HCT116 (cell line): ENCODE data around the gene ZNF536. TPM values are rescaled to one million over a fixed set of nuclear protein-coding genes. Genes with fewer than 3 reads are reported as not detected.

ENCODE experiments used
- ATAC-seq: fragments of 200-7000 bp; cut with Tn5 transposase; 2 replicates; pipeline ENCODE4 v1.9.1; 2020; ENCODE audit warnings: mild to moderate bottlenecking, moderate library complexity
- BruUV-seq: library from RNA; stranded (reverse); fragments of 400-500 nt; replicated peaks from 2 replicates; lab custom pipeline; 2021; lab: Mats Ljungman, UMichigan
- CTCF ChIA-PET: fragments of 300-600 bp; sonication (Branson Sonifier 250); formaldehyde crosslinking; loops from one replicate; lab custom pipeline; 2021; ENCODE audit warnings: antibody characterized with exemption; lab: Charles Lee
- POLR2A ChIA-PET: fragments of 300-600, 350-600 bp; sonication (Branson Sonifier 250); formaldehyde crosslinking; loops from one replicate; lab custom pipeline; 2021; ENCODE audit warnings: antibody characterized with exemption; lab: Charles Lee
- RAD21 ChIA-PET, 2 experiments: fragments of 300-600 bp; sonication (Branson Sonifier 250); formaldehyde crosslinking; loops; one replicate each; lab custom pipeline; 2023; ENCODE audit warnings: low total read pairs in 2 of 2; ENCODE audit not compliant: uncharacterized antibody in 2 of 2, unreplicated experiment in 2 of 2, low non-redundant PET in 1 of 2; lab: Charles Lee
- DNase-seq: peaks from one replicate; pipeline ENCODE4 v3.0.0-alpha.2; 2010; ENCODE audit warnings: low read depth, low spot score
- H2AFZ ChIP-seq: fragments of 200-600 bp; shearing (Covaris generic), sonication (generic); 2 replicates; pipeline ENCODE4 v1.6.1; 2017; ENCODE audit warnings: low read depth, mixed run types, mixed read lengths, antibody characterized with exemption, low read length; ENCODE audit not compliant: poor library complexity, severe bottlenecking
- H3K27ac ChIP-seq: 2 replicates; pipeline ENCODE4 v1.5.1; 2012; ENCODE audit warnings: low read depth, low read length
- H3K27me3 ChIP-seq: fragments of 200-600 bp; sonication (generic); 2 replicates; pipeline ENCODE4 v1.6.1; 2016; ENCODE audit warnings: mixed run types, low read length, mixed read lengths; ENCODE audit not compliant: insufficient read depth
- H3K36me3 ChIP-seq, 2 experiments: fragments of 200-500 bp in 1 of 2; fragments of 200-600 bp in 1 of 2; sonication (Bioruptor generic) in 1 of 2; sonication (generic) in 1 of 2; 2 replicates each; pipeline versions ENCODE4 v1.5.1 to v1.6.1; 2014 to 2016; ENCODE audit warnings: low read length in 2 of 2, inconsistent platforms in 1 of 2, mixed read lengths in 1 of 2, mixed run types in 1 of 2; ENCODE audit not compliant: insufficient read depth in 2 of 2, control insufficient read depth in 1 of 2
- H3K4me1 ChIP-seq, 2 experiments: fragments of 200-600 bp in 1 of 2; sonication (generic) in 1 of 2; 2 replicates each; pipeline versions ENCODE4 v1.5.1 to v1.6.1; 2012 to 2017; ENCODE audit warnings: low read length in 2 of 2, inconsistent platforms in 1 of 2, mild to moderate bottlenecking in 1 of 2, mixed read lengths in 1 of 2, mixed run types in 1 of 2, moderate library complexity in 1 of 2; ENCODE audit not compliant: insufficient read depth in 2 of 2, control insufficient read depth in 1 of 2
- H3K4me2 ChIP-seq: fragments of 200-600 bp; sonication (generic); 2 replicates; pipeline ENCODE4 v1.6.1; 2017; ENCODE audit warnings: mixed run types, low read length, mixed read lengths
- H3K4me3 ChIP-seq, 2 experiments: fragments of 200-600 bp in 1 of 2; sonication (generic) in 1 of 2; replicated peaks in 1 of 2; 2 replicates each; pipeline ENCODE4 v1.5.1; 2011 to 2016; ENCODE audit warnings: low read length in 2 of 2, control low read depth in 1 of 2, low read depth in 1 of 2, mild to moderate bottlenecking in 1 of 2, mixed read lengths in 1 of 2, mixed run types in 1 of 2
- H3K79me2 ChIP-seq: fragments of 200-600 bp; sonication (generic); 2 replicates; pipeline ENCODE4 v1.6.1; 2017; ENCODE audit warnings: mild to moderate bottlenecking, mixed run types, low read length, moderate library complexity, mixed read lengths; ENCODE audit not compliant: insufficient read depth
- H3K9ac ChIP-seq: fragments of 200-600 bp; sonication (generic); 2 replicates; pipeline ENCODE4 v1.6.1; 2016; ENCODE audit warnings: low read length, mixed read lengths
- H3K9me2 ChIP-seq: fragments of 200-600 bp; sonication (generic), shearing (Covaris generic); 2 replicates; pipeline ENCODE4 v1.6.1; 2017; ENCODE audit warnings: mixed run types, mild to moderate bottlenecking, moderate library complexity; ENCODE audit not compliant: insufficient read depth
- H3K9me3 ChIP-seq, 2 experiments: fragments of 200-500 bp in 1 of 2; fragments of 200-600 bp in 1 of 2; sonication (Bioruptor generic) in 1 of 2; sonication (generic) in 1 of 2; 2 replicates each; pipeline ENCODE4 v1.6.1; 2014 to 2017; ENCODE audit warnings: low read length in 2 of 2, mixed read lengths in 2 of 2, inconsistent platforms in 1 of 2, low read depth in 1 of 2, mild to moderate bottlenecking in 1 of 2, mixed run types in 1 of 2, moderate library complexity in 1 of 2; ENCODE audit not compliant: control insufficient read depth in 1 of 2, insufficient read depth in 1 of 2
- H4K20me1 ChIP-seq: fragments of 200-600 bp; sonication (generic), shearing (Covaris generic); 2 replicates; pipeline ENCODE4 v1.6.1; 2017; ENCODE audit warnings: mixed run types, mild to moderate bottlenecking, moderate library complexity; ENCODE audit not compliant: insufficient read depth
- ATF3 ChIP-seq: IDR thresholded peaks from 2 replicates; pipeline ENCODE4 v1.6.1; 2012
- CBX3 ChIP-seq: IDR thresholded peaks from 2 replicates; pipeline ENCODE4 v1.6.1; 2012; ENCODE audit warnings: low read depth
- CTCF ChIP-seq, 3 experiments: fragments of 200-600 bp in 1 of 3; sonication (generic) in 1 of 3; IDR thresholded peaks in 2 of 3; conservative IDR thresholded peaks in 1 of 3; 2 replicates each; pipeline ENCODE4 v1.5.1; 2012 to 2017; ENCODE audit warnings: low read depth in 2 of 3, low read length in 2 of 3, antibody characterized with exemption in 1 of 3, borderline replicate concordance in 1 of 3, control low read depth in 1 of 3, mild to moderate bottlenecking in 1 of 3, mixed read lengths in 1 of 3, mixed run types in 1 of 3, moderate library complexity in 1 of 3; ENCODE audit not compliant: insufficient read depth in 1 of 3
- EGR1 ChIP-seq: IDR thresholded peaks from 2 replicates; pipeline ENCODE4 v1.6.1; 2012; ENCODE audit warnings: low read depth
- ELF1 ChIP-seq: IDR thresholded peaks from 2 replicates; pipeline ENCODE4 v1.6.1; 2012; ENCODE audit warnings: low read depth, borderline replicate concordance
- EZH2 ChIP-seq: fragments of 200-600 bp; sonication (generic); IDR thresholded peaks from 2 replicates; pipeline ENCODE4 v1.6.1; 2017; ENCODE audit warnings: antibody characterized with exemption, mixed run types
- EZH2phosphoT487 ChIP-seq: fragments of 200-600 bp; IDR thresholded peaks from 2 replicates; pipeline ENCODE4 v1.6.1; 2018; ENCODE audit warnings: antibody characterized with exemption, borderline replicate concordance
- POLR2A ChIP-seq: IDR thresholded peaks from 2 replicates; pipeline ENCODE4 v1.7.0; 2011; ENCODE audit warnings: borderline replicate concordance; ENCODE audit not compliant: insufficient read depth, insufficient read length; ENCODE audit errors: extremely low read depth
- RAD21 ChIP-seq: IDR thresholded peaks from 2 replicates; pipeline ENCODE4 v1.6.1; 2012; ENCODE audit warnings: low read depth, mild to moderate bottlenecking
- SIN3A ChIP-seq: IDR thresholded peaks from 2 replicates; pipeline ENCODE4 v1.6.1; 2012; ENCODE audit warnings: low read depth
- SRF ChIP-seq: IDR thresholded peaks from 2 replicates; pipeline ENCODE4 v1.6.1; 2012; ENCODE audit warnings: low read depth
- YY1 ChIP-seq: IDR thresholded peaks from 2 replicates; pipeline ENCODE4 v1.6.1; 2011; ENCODE audit warnings: low read length, low read depth, moderate library complexity, mild to moderate bottlenecking; ENCODE audit not compliant: insufficient replicate concordance; ENCODE audit errors: extremely low read depth
- ZFX ChIP-seq: fragments of 450-650 bp; IDR thresholded peaks from 2 replicates; pipeline ENCODE4 v1.6.1; 2017
- ZNF274 ChIP-seq: fragments of 200-500 bp; sonication (Bioruptor generic); IDR thresholded peaks from 2 replicates; pipeline ENCODE4 v1.6.1; 2014; ENCODE audit warnings: mild to moderate bottlenecking, low read depth, low read length, inconsistent platforms
- intact Hi-C: fragments of 100-400 bp; cut with micrococcal nuclease; formaldehyde crosslinking; loops from 2 replicates; pipeline ENCODE4 v1.10.0; 2022
- total RNA-seq: library from RNA; stranded (reverse); gene quantifications from one replicate; pipeline ENCODE4 v1.2.1, GENCODE V29; 2021; ENCODE audit not compliant: unreplicated experiment

Gene ZNF536
- total RNA-seq, 1 experiment from 2014 or later: not detected

GRCh38 chr19:30388327-30388726 lies 16.1 kb downstream of the ZNF536 start:
- no peak overlapping the region for H3K4me3 ChIP-seq
- ChIA-PET RAD21 (no interaction called here), CTCF (no interaction called here), POLR2A (no interaction called here)
- no peak for ATAC-seq
- no TSS peak for BruUV-seq
- H3K27ac ChIP-seq: no peak overlapping the region
- H4K20me1 ChIP-seq: no peaks in the 10 kb centered on the region
- intact Hi-C loops: no loop called here
- H3K9ac ChIP-seq: no peak overlapping the region
- no peaks in the 10 kb centered on the region for H3K4me1 ChIP-seq
- H3K9me2 ChIP-seq: no peaks in the 10 kb centered on the region
- DNase-seq: no peak
- no peak for TF ChIP-seq EZH2
- no peak for TF ChIP-seq ATF3
- no peak for TF ChIP-seq CBX3
- no peak for TF ChIP-seq POLR2A
- no peak for TF ChIP-seq ZNF274
- no peak for TF ChIP-seq EZH2phosphoT487
- no peak for TF ChIP-seq ZFX
- no peak for TF ChIP-seq SIN3A
- TF ChIP-seq SRF: no peak
- TF ChIP-seq CTCF (IDR thresholded peaks at IDR 0.05 in 2 of 3, conservative IDR thresholded peaks at IDR 0.05 in 1 of 3; ENCODE audit: borderline replicate concordance in 1 of 3, insufficient read depth in 1 of 3, low read depth in 2 of 3, low read length in 2 of 3): no peak
- TF ChIP-seq EGR1: no peak
- no peak for TF ChIP-seq ELF1
- TF ChIP-seq YY1: no peak
- no peak for TF ChIP-seq RAD21
- H3K27me3 ChIP-seq: peaks cover 11% of the 10 kb centered on the region; the same call in 1 of the 2 replicates
- no peaks in the 10 kb centered on the region for H3K36me3 ChIP-seq
- no peak overlapping the region for H3K4me2 ChIP-seq
- no peaks in the 10 kb centered on the region for H3K79me2 ChIP-seq
- no peaks in the 10 kb centered on the region for H3K9me3 ChIP-seq
- no peak overlapping the region for H2AFZ ChIP-seq
